22Rv1 (cell line): ENCODE results near the gene KANSL1L.
"Not testable (repeated sequence)": the region's sequence is repeated elsewhere in the genome, so short reads cannot be mapped to it uniquely, and the experiment has no call there.

Experiments
- ZFX ChIP-seq: fragments of 450-650 bp; IDR thresholded peaks from 2 replicates; pipeline ENCODE4 v1.6.1; 2017; ENCODE audit warnings: antibody characterized with exemption, borderline replicate concordance
- TF ChIP-seq, protein P1 (sequence below): fragments of 450-650 bp; IDR thresholded peaks from 2 replicates; pipeline ENCODE4 v1.5.1; 2017; ENCODE audit warnings: mild to moderate bottlenecking

GRCh38 chr2:210177115-210177514 is 5.9 kb upstream of the KANSL1L start:
- TF ChIP-seq, protein P1, sequence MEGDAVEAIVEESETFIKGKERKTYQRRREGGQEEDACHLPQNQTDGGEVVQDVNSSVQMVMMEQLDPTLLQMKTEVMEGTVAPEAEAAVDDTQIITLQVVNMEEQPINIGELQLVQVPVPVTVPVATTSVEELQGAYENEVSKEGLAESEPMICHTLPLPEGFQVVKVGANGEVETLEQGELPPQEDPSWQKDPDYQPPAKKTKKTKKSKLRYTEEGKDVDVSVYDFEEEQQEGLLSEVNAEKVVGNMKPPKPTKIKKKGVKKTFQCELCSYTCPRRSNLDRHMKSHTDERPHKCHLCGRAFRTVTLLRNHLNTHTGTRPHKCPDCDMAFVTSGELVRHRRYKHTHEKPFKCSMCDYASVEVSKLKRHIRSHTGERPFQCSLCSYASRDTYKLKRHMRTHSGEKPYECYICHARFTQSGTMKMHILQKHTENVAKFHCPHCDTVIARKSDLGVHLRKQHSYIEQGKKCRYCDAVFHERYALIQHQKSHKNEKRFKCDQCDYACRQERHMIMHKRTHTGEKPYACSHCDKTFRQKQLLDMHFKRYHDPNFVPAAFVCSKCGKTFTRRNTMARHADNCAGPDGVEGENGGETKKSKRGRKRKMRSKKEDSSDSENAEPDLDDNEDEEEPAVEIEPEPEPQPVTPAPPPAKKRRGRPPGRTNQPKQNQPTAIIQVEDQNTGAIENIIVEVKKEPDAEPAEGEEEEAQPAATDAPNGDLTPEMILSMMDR, result not testable (repeated sequence)
- TF ChIP-seq ZFX, result not testable (repeated sequence)
